Activated CD4-positive, alpha-beta T cell treated with anti-CD3 and anti-CD28 coated beads, Interleukin-2, amount 50 U/mL, for 1 hour (primary cell): Measurements from ENCODE around the gene SPATA2.
"Not testable (repeated sequence)": the region's sequence is repeated elsewhere in the genome, so short reads cannot be mapped to it uniquely, and the experiment has no call there.

ENCODE experiments used
- DNase-seq: peaks from one replicate; pipeline ENCODE4 v3.0.0-alpha.2; 2020

SPATA2 gene

GRCh38 chr20:49882171-49882970 is 33.0 kb downstream of the SPATA2 start:
- no peak for DNase-seq

- DNase-seq, result no peak
Observed at GRCh38 chr20:49880724-49881445, 34.4 kb downstream of the SPATA2 start.

GRCh38 chr20:49880177-49880576 is 35.2 kb downstream of the SPATA2 start:
- no peak for DNase-seq

GRCh38 chr20:49878977-49879376 is 36.4 kb downstream of the SPATA2 start:
- DNase-seq, result no peak

GRCh38 chr20:49877386-49877921 is 37.9 kb downstream of the SPATA2 start:
- DNase-seq, result no peak

- DNase-seq, result no peak
Observed at GRCh38 chr20:49874696-49875095, 40.6 kb downstream of the SPATA2 start.

- DNase-seq, result no peak
Observed at GRCh38 chr20:49872056-49872455, 43.3 kb downstream of the SPATA2 start.

- DNase-seq, result no peak
Observed at GRCh38 chr20:49871391-49871948, 43.9 kb downstream of the SPATA2 start.

- DNase-seq, result no peak
Observed at GRCh38 chr20:49870261-49870660, 45.1 kb downstream of the SPATA2 start.

- DNase-seq, result no peak
Observed at GRCh38 chr20:49868964-49869363, 46.4 kb downstream of the SPATA2 start.

- no peak for DNase-seq
Observed at GRCh38 chr20:49868538-49868937, 46.8 kb downstream of the SPATA2 start.

- no peak for DNase-seq
Observed at GRCh38 chr20:49867453-49868215, 47.7 kb downstream of the SPATA2 start.

- no peak for DNase-seq
Observed at GRCh38 chr20:49866051-49866450, 49.3 kb downstream of the SPATA2 start.

GRCh38 chr20:49865559-49865958 is 49.8 kb downstream of the SPATA2 start:
- DNase-seq, result no peak

GRCh38 chr20:49863666-49864065 is 51.7 kb downstream of the SPATA2 start:
- no peak for DNase-seq

- DNase-seq, result no peak
Observed at GRCh38 chr20:49862607-49863200, 52.6 kb downstream of the SPATA2 start.

GRCh38 chr20:49861232-49861631 is 54.1 kb downstream of the SPATA2 start:
- DNase-seq, result not testable (repeated sequence)

- no peak for DNase-seq
Observed at GRCh38 chr20:49859807-49860206, 55.5 kb downstream of the SPATA2 start.

- DNase-seq, result no peak
Observed at GRCh38 chr20:49859011-49859410, 56.3 kb downstream of the SPATA2 start.

GRCh38 chr20:49858076-49858585 is 57.2 kb downstream of the SPATA2 start:
- no peak for DNase-seq

- DNase-seq, result no peak
Observed at GRCh38 chr20:49856904-49857303, 58.4 kb downstream of the SPATA2 start.

- DNase-seq, result no peak
Observed at GRCh38 chr20:49854190-49854875, 61.0 kb downstream of the SPATA2 start.
